UCSD-AML1 (cell line): ENCODE data around the gene ALPG.

Experiments used
- DNase-seq: peaks from one replicate; lab custom pipeline; 2025; ENCODE audit not compliant: unreplicated experiment; lab: John Stamatoyannopoulos, UW

Gene ALPG

GRCh38 chr2:232456296-232457120, 49.9 kb downstream of the ALPG start:
- no peak for DNase-seq

- no peak for DNase-seq
These were observed 50.7 kb downstream of the ALPG start for GRCh38 chr2:232457121-232458011.

GRCh38 chr2:232458051-232458660, 51.5 kb downstream of the ALPG start:
- no peak for DNase-seq

GRCh38 chr2:232458661-232459418, 52.2 kb downstream of the ALPG start:
- DNase-seq: no peak

GRCh38 chr2:232459419-232460035, 52.9 kb downstream of the ALPG start:
- no peak for DNase-seq

DNA sequence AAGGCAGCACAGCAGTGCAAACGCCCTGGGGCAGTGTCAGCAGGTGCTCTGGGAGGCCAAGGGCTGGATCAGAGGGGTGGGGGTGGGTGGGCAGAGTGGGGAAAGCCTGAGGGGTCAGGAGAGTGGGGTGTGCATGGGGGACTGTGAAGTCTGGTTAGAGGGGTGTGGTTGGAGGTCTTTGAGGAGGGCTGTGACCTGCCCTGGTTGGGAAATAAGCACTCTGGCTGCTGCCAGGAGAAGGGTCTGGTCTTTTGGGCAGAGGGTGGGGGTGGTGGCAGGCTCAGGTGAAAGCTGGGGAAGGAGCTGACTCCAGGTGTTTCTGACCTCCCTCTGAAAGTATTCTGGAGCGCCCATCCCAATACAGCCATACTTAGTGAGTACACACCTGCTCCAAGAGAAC, 53.5 kb downstream of the ALPG start:
- DNase-seq: no peak
